Transverse colon (tissue), 4 donors: Measurements from ENCODE around the gene AHNAK2. TPM values are rescaled to one million over a fixed set of nuclear protein-coding genes. Genes with fewer than 3 reads are reported as not detected.

ENCODE experiments used
- DNase-seq: peaks from one replicate; pipeline ENCODE4 v3.0.0-alpha.2; 2019
- H3K27ac ChIP-seq, 4 donors: fragments of 200-600 bp; sonication (generic); 2 replicates each; pipeline ENCODE4 v1.5.1; 2016 to 2018; ENCODE audit warnings: inconsistent platforms in 4 of 4
- H3K27me3 ChIP-seq: fragments of 200-600 bp; sonication (generic); 2 replicates; pipeline ENCODE4 v1.5.1; 2017; ENCODE audit warnings: inconsistent platforms
- H3K36me3 ChIP-seq, 4 donors: fragments of 200-600 bp; sonication (generic); 2 replicates each; pipeline ENCODE4 v1.5.1; 2017 to 2019; ENCODE audit warnings: inconsistent platforms in 4 of 4
- H3K4me1 ChIP-seq, 4 donors: fragments of 200-600 bp; sonication (generic); 2 replicates each; pipeline ENCODE4 v1.5.1; 2017 to 2020; ENCODE audit warnings: inconsistent platforms in 4 of 4
- H3K4me3 ChIP-seq, 4 donors: fragments of 200-600 bp; sonication (generic); 1 replicate in 1 of 4; 2 replicates in 3 of 4; pipeline versions ENCODE4 v1.5.1 to v1.6.1; 2017 to 2019; ENCODE audit warnings: inconsistent platforms in 4 of 4
- H3K9me3 ChIP-seq, 2 donors: fragments of 200-600 bp; sonication (generic); 2 replicates each; pipeline ENCODE4 v1.5.1; 2017 to 2019; ENCODE audit warnings: inconsistent platforms in 2 of 2
- CTCF ChIP-seq, 5 experiments: fragments of 200-600 bp in 3 of 5; fragments of 450-650 bp in 2 of 5; sonication (generic) in 3 of 5; IDR thresholded peaks; 1 replicate in 2 of 5; 2 replicates in 3 of 5; pipeline ENCODE4 v1.5.1; 2016 to 2017; ENCODE audit warnings: antibody characterized with exemption in 5 of 5, inconsistent platforms in 3 of 5, mild to moderate bottlenecking in 2 of 5, moderate library complexity in 1 of 5
- EP300 ChIP-seq: sonication (generic); formaldehyde crosslinking; IDR thresholded peaks from one replicate; pipeline ENCODE4 v1.6.1; 2017; ENCODE audit warnings: antibody characterized with exemption, low read depth
- POLR2A ChIP-seq: fragments of 450-650 bp; IDR thresholded peaks from one replicate; pipeline ENCODE4 v1.6.1; 2016; ENCODE audit warnings: antibody characterized with exemption, mild to moderate bottlenecking, moderate library complexity
- POLR2AphosphoS5 ChIP-seq, 3 donors: sonication (generic); formaldehyde crosslinking; IDR thresholded peaks; one replicate each; pipeline ENCODE4 v1.6.1; 2016; ENCODE audit warnings: antibody characterized with exemption in 3 of 3
- WGBS, 2 donors: methylation state at CpG; one replicate each; pipeline ENCODE4 v1.1.5; 2018; ENCODE audit warnings: low coverage in 1 of 2; 5-methylcytosine and 5-hydroxymethylcytosine counted together
- in situ Hi-C, 4 donors: fragments of 200-750 bp; cut with MboI; loops; one replicate each; pipeline versions ENCODE4 v1.15.0 to v1.15.1; 2017; ENCODE audit warnings: low sequenced_read_pairs in 3 of 4, low pct_ligation_motif_present in 1 of 4, low pct_unique_long_range_greater_than_20kb in 1 of 4
- intact Hi-C: fragments of 100-400 bp; cut with DNase I; formaldehyde crosslinking; loops from one replicate; pipeline ENCODE4 v1.15.1; 2023; ENCODE audit warnings: low total_unique reads
- total RNA-seq, 4 donors: library from RNA; depleted of rRNA; stranded (reverse); fragments of >200 nt; gene quantifications; one replicate each; pipeline ENCODE4 v1.1.0, GENCODE V29; 2016

Gene AHNAK2
- total RNA-seq, 4 donors from 2014 or later = 19.4 to 75.2 (median 28.5) TPM

DNA sequence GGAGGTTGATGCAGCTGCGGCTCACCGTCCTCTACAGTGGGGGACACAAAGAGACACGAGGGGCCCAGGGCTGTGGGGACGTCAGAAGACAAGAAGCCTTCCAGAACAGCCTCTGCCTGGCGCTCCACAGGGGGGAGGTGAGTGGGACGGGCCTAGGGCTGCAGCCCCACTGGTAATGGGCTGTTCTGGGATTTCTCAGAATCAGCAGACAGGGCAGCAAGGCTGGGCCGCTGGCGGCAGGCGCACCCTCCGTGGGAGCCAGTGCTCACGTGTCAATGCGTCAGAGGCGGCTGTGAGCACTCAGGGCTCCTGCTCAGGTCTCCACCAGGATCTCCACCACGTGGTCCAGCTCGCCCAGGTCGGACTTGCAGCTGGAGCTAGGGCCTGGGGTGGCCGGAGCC lies 32.7 kb upstream of the AHNAK2 start:
- peak in 2 of 3 donors; percentile 40 to 63 for TF ChIP-seq POLR2AphosphoS5 (IDR thresholded peaks at IDR 0.05)
- no peak for TF ChIP-seq EP300
- no peak for TF ChIP-seq POLR2A
- TF ChIP-seq CTCF (IDR thresholded peaks at IDR 0.05) = no peak
- Histone ChIP-seq H3K36me3 (peaks cover 0 to 15% (median 0%) of the 10 kb centered on the region in 4 donors), H3K27me3 (no peaks in the 10 kb centered on the region), H3K4me1 (peaks cover 0 to 15% (median 0%) of the 10 kb centered on the region in 4 donors), H3K4me3 (no peak overlapping the region), H3K27ac (peak overlapping the region in 3 of 4 donors; percentile 21 to 55 (median 51)), H3K9me3 (no peaks in the 10 kb centered on the region)
- intact Hi-C loops = loop anchor here (5.0 kb wide), 1 partner anchor 36 kb away; no protein-coding TSS in a partner anchor
- DNase-seq = peak; percentile 32
- in situ Hi-C loops = no loop called here
- WGBS, 2 donors = 59 to 86% methylated on average over 7 to 16 of the region's 17 CpGs

- Histone ChIP-seq H3K9me3 (no peaks in the 10 kb centered on the region), H3K27me3 (no peaks in the 10 kb centered on the region), H3K27ac (no peak overlapping the region), H3K4me1 (peaks cover 0 to 15% (median 0%) of the 10 kb centered on the region in 4 donors), H3K36me3 (peaks cover 0 to 15% (median 0%) of the 10 kb centered on the region in 4 donors), H3K4me3 (no peak overlapping the region)
- no peak for DNase-seq
- WGBS, 2 donors = 78 to 100% methylated on average over 1 to 4 of the region's 4 CpGs
- in situ Hi-C loops (no loop called here), intact Hi-C loops (loop anchor here (5.0 kb wide), 1 partner anchor 37 kb away; no protein-coding TSS in a partner anchor)
- TF ChIP-seq CTCF (IDR thresholded peaks at IDR 0.05) = no peak
- no peak for TF ChIP-seq POLR2AphosphoS5 (IDR thresholded peaks at IDR 0.05)
- TF ChIP-seq EP300 = no peak
- no peak for TF ChIP-seq POLR2A
Measured at GRCh38 chr14:105010106-105010505, 31.9 kb upstream of the AHNAK2 start.

- DNase-seq = no peak
- no peaks in the 10 kb centered on the region for H3K9me3 ChIP-seq
- WGBS, 2 donors = 94% methylated on average over 19 of the region's 19 CpGs; no CpG with 5 or more reads in 1 of the 2 donors
- H3K4me3 ChIP-seq = no peak overlapping the region
- no peak overlapping the region for H3K27ac ChIP-seq
- in situ Hi-C loops (no loop called here), intact Hi-C loops (no loop called here)
- H3K27me3 ChIP-seq = no peaks in the 10 kb centered on the region
- TF ChIP-seq POLR2AphosphoS5 (IDR thresholded peaks at IDR 0.05) (no peak), POLR2A (no peak), EP300 (no peak)
- peaks cover 0 to 15% (median 0%) of the 10 kb centered on the region in 4 donors for H3K36me3 ChIP-seq
- H3K4me1 ChIP-seq = peaks cover 0 to 7% (median 0%) of the 10 kb centered on the region in 4 donors
Measured at GRCh38 chr14:105007593-105008264, 29.6 kb upstream of the AHNAK2 start.

- no peak for TF ChIP-seq EP300
- no peak for TF ChIP-seq POLR2A
- no peak for TF ChIP-seq POLR2AphosphoS5 (IDR thresholded peaks at IDR 0.05)
- no peak for TF ChIP-seq CTCF (IDR thresholded peaks at IDR 0.05)
- in situ Hi-C loops = no loop called here
Measured at GRCh38 chr14:105006831-105007592, 28.8 kb upstream of the AHNAK2 start.

More at GRCh38 chr14:105006831-105007592, 28.8 kb upstream of the AHNAK2 start:
- peaks cover 0 to 15% (median 0%) of the 10 kb centered on the region in 4 donors for H3K36me3 ChIP-seq
- 87% methylated on average over 21 of the region's 21 CpGs; no CpG with 5 or more reads in 1 of the 2 donors for WGBS, 2 donors
- H3K9me3 ChIP-seq = no peaks in the 10 kb centered on the region
- no peak overlapping the region for H3K27ac ChIP-seq
- peaks cover 0 to 2% (median 0%) of the 10 kb centered on the region in 4 donors for H3K4me1 ChIP-seq
- H3K4me3 ChIP-seq = no peak overlapping the region
- DNase-seq = no peak
- intact Hi-C loops = no loop called here
- H3K27me3 ChIP-seq = no peaks in the 10 kb centered on the region
